Hepatocyte (in vitro differentiated cells): ENCODE data around the gene CTNNA2. TPM values are rescaled to one million over a fixed set of nuclear protein-coding genes. Genes with fewer than 3 reads are reported as not detected.

Source experiments
- DNase-seq: peaks from one replicate; pipeline ENCODE4 v3.0.0-alpha.2; 2016; ENCODE audit warnings: low spot score
- H2AFZ ChIP-seq: fragments of 200-600 bp; sonication (generic); 2 replicates; pipeline ENCODE4 v1.6.0; 2016; ENCODE audit warnings: antibody characterized with exemption, mild to moderate bottlenecking
- H3K27ac ChIP-seq: fragments of 200-600 bp; sonication (generic); 2 replicates; pipeline ENCODE4 v1.5.1; 2016; ENCODE audit warnings: mild to moderate bottlenecking
- H3K27me3 ChIP-seq: fragments of 200-600 bp; sonication (generic); 2 replicates; pipeline ENCODE4 v1.6.1; 2016
- H3K36me3 ChIP-seq: fragments of 200-600 bp; sonication (generic); replicated peaks from 2 replicates; pipeline ENCODE4 v1.5.1; 2016; ENCODE audit warnings: low read depth; ENCODE audit not compliant: insufficient read depth
- H3K4me1 ChIP-seq: fragments of 200-600 bp; sonication (generic); 2 replicates; pipeline ENCODE4 v1.5.1; 2016; ENCODE audit warnings: mild to moderate bottlenecking, moderate library complexity; ENCODE audit not compliant: insufficient read depth
- H3K4me2 ChIP-seq: fragments of 200-600 bp; sonication (generic); 2 replicates; pipeline ENCODE4 v1.6.0; 2016
- H3K4me3 ChIP-seq: fragments of 200-600 bp; sonication (generic); 2 replicates; pipeline ENCODE4 v1.5.1; 2016; ENCODE audit warnings: mild to moderate bottlenecking
- H3K79me2 ChIP-seq: fragments of 200-600 bp; sonication (generic); 2 replicates; pipeline ENCODE4 v1.6.0; 2017; ENCODE audit warnings: mild to moderate bottlenecking
- H3K9me2 ChIP-seq: fragments of 200-600 bp; sonication (generic); replicated peaks from 2 replicates; pipeline ENCODE4 v1.6.0; 2017; ENCODE audit warnings: mild to moderate bottlenecking; ENCODE audit not compliant: insufficient read depth
- H3K9me3 ChIP-seq: fragments of 200-600 bp; sonication (generic); 2 replicates; pipeline ENCODE4 v1.5.1; 2016; ENCODE audit warnings: low read depth, mild to moderate bottlenecking
- H4K20me1 ChIP-seq: fragments of 200-600 bp; sonication (generic); 2 replicates; pipeline ENCODE4 v1.6.0; 2016; ENCODE audit warnings: mild to moderate bottlenecking; ENCODE audit not compliant: insufficient read depth, poor library complexity, severe bottlenecking
- CTCF ChIP-seq: fragments of 200-600 bp; sonication (generic); IDR thresholded peaks from 2 replicates; pipeline ENCODE4 v1.5.1; 2016; ENCODE audit warnings: antibody characterized with exemption, mild to moderate bottlenecking; ENCODE audit not compliant: poor library complexity
- EZH2 ChIP-seq: fragments of 200-600 bp; sonication (generic); IDR thresholded peaks from 2 replicates; pipeline ENCODE4 v1.6.1; 2016; ENCODE audit warnings: antibody characterized with exemption, mild to moderate bottlenecking, borderline replicate concordance
- EZH2phosphoT487 ChIP-seq: fragments of 200-600 bp; sonication (generic); IDR thresholded peaks from one replicate; pipeline ENCODE4 v1.6.1; 2018; ENCODE audit warnings: antibody characterized with exemption, mild to moderate bottlenecking, low read depth, moderate library complexity; ENCODE audit not compliant: unreplicated experiment, severe bottlenecking
- WGBS: methylation state at CpG from one replicate; pipeline ENCODE4 v1.1.6; 2016; ENCODE audit warnings: low lambda C conversion rate; ENCODE audit errors: missing lambda C conversion rate; 5-methylcytosine and 5-hydroxymethylcytosine counted together
- polyA plus RNA-seq: library from polyadenylated mRNA; unstranded; fragments of >200 nt; fragmentation: Nextera tagmentation; extraction: Ambion mirVana; gene quantifications from 2 replicates; pipeline ENCODE4 v1.2.1, GENCODE V29; 2016
- total RNA-seq: library from RNA; depleted of rRNA; stranded (reverse); fragments of >200 nt; gene quantifications from 2 replicates; pipeline ENCODE4 v1.2.3, GENCODE V29; 2014

The CTNNA2 gene
- total and polyA plus RNA-seq, 2 experiments from 2014 or later, result 0.79 to 4.4 TPM

GRCh38 chr2:79665091-79665490 lies 152.2 kb downstream of the CTNNA2 start:
- Histone ChIP-seq H3K9me3 (no peaks in the 10 kb centered on the region), H3K79me2 (no peaks in the 10 kb centered on the region), H3K9me2 (no peaks in the 10 kb centered on the region), H3K4me3 (no peak overlapping the region), H3K27ac (no peak overlapping the region), H2AFZ (no peak overlapping the region), H3K27me3 (no peaks in the 10 kb centered on the region), H3K4me1 (no peaks in the 10 kb centered on the region), H4K20me1 (no peaks in the 10 kb centered on the region), H3K36me3 (no peaks in the 10 kb centered on the region), H3K4me2 (no peak overlapping the region)
- no peak for DNase-seq
- no peak for TF ChIP-seq EZH2
- TF ChIP-seq CTCF, result no peak
- TF ChIP-seq EZH2phosphoT487, result no peak
- WGBS, result 92% methylated on average over 2 of the region's 2 CpGs

- no peaks in the 10 kb centered on the region for H3K36me3 ChIP-seq
- no peaks in the 10 kb centered on the region for H3K79me2 ChIP-seq
- H3K27ac ChIP-seq, result no peak overlapping the region
- no peaks in the 10 kb centered on the region for H3K9me3 ChIP-seq
- no peak overlapping the region for H3K4me2 ChIP-seq
- no peak for DNase-seq
- no peaks in the 10 kb centered on the region for H3K4me1 ChIP-seq
- WGBS, result 77% methylated on average over 4 of the region's 4 CpGs
- H3K4me3 ChIP-seq, result no peak overlapping the region
- H2AFZ ChIP-seq, result no peak overlapping the region
- no peak for TF ChIP-seq CTCF
- TF ChIP-seq EZH2, result no peak
- TF ChIP-seq EZH2phosphoT487, result no peak
- H3K9me2 ChIP-seq, result no peaks in the 10 kb centered on the region
- H3K27me3 ChIP-seq, result no peaks in the 10 kb centered on the region
- H4K20me1 ChIP-seq, result no peaks in the 10 kb centered on the region
These were observed 153.6 kb downstream of the CTNNA2 start for GRCh38 chr2:79666430-79666829.

- Histone ChIP-seq H3K4me3 (no peak overlapping the region), H3K36me3 (no peaks in the 10 kb centered on the region), H3K9me3 (no peaks in the 10 kb centered on the region), H3K27ac (no peak overlapping the region), H3K79me2 (no peaks in the 10 kb centered on the region), H3K9me2 (no peaks in the 10 kb centered on the region), H3K4me2 (no peak overlapping the region), H3K27me3 (no peaks in the 10 kb centered on the region), H3K4me1 (no peaks in the 10 kb centered on the region), H4K20me1 (no peaks in the 10 kb centered on the region), H2AFZ (no peak overlapping the region)
- 90% methylated on average over 5 of the region's 5 CpGs for WGBS
- TF ChIP-seq CTCF (no peak), EZH2phosphoT487 (no peak), EZH2 (no peak)
- DNase-seq, result no peak
These were observed 156.9 kb downstream of the CTNNA2 start for GRCh38 chr2:79669714-79670113.

GRCh38 chr2:79670198-79670597 lies 157.3 kb downstream of the CTNNA2 start:
- H3K4me2 ChIP-seq, result peak overlapping the region; percentile 52
- no peaks in the 10 kb centered on the region for H3K9me2 ChIP-seq
- peak; percentile 60 for DNase-seq
- WGBS, result 15% methylated on average over 11 of the region's 11 CpGs
- no peaks in the 10 kb centered on the region for H3K4me1 ChIP-seq
- no peak for TF ChIP-seq EZH2phosphoT487
- no peak for TF ChIP-seq EZH2
- peak; percentile 31 for TF ChIP-seq CTCF
- no peaks in the 10 kb centered on the region for H3K79me2 ChIP-seq
- no peaks in the 10 kb centered on the region for H3K36me3 ChIP-seq
- no peaks in the 10 kb centered on the region for H3K27me3 ChIP-seq
- no peak overlapping the region for H3K27ac ChIP-seq
- no peak overlapping the region for H3K4me3 ChIP-seq
- H3K9me3 ChIP-seq, result no peaks in the 10 kb centered on the region
- no peaks in the 10 kb centered on the region for H4K20me1 ChIP-seq
- no peak overlapping the region for H2AFZ ChIP-seq
